Activated CD4-positive, alpha-beta T cell treated with anti-CD3 and anti-CD28 coated beads, Interleukin-2, amount 50 U/mL, for 4 hours (primary cell): ENCODE data around the gene TNS4.
A peak's percentile ranks its signal among the peaks of the same experiment; 100 is the strongest.

Source experiments
- DNase-seq, 2 experiments: peaks; one replicate each; pipeline ENCODE4 v3.0.0-alpha.2; 2020

TNS4 gene

GRCh38 chr17:40453881-40454612, 47.4 kb downstream of the TNS4 start:
- no peak for DNase-seq

- no peak for DNase-seq
Observed at GRCh38 chr17:40452921-40453378, 48.5 kb downstream of the TNS4 start.

GRCh38 chr17:40452216-40452787, 49.1 kb downstream of the TNS4 start:
- no peak for DNase-seq

- DNase-seq = no peak
Observed at GRCh38 chr17:40451420-40451819, 50.0 kb downstream of the TNS4 start.

GRCh38 chr17:40450175-40450574, 51.2 kb downstream of the TNS4 start:
- DNase-seq = peak; percentile 26 to 40

GRCh38 chr17:40448639-40449261, 52.7 kb downstream of the TNS4 start:
- no peak for DNase-seq

GRCh38 chr17:40448213-40448638, 53.2 kb downstream of the TNS4 start:
- no peak for DNase-seq

- no peak for DNase-seq
Observed at GRCh38 chr17:40447806-40448205, 53.6 kb downstream of the TNS4 start.

- DNase-seq = no peak
Observed at GRCh38 chr17:40447148-40447644, 54.2 kb downstream of the TNS4 start.

GRCh38 chr17:40445751-40446468, 55.5 kb downstream of the TNS4 start:
- no peak for DNase-seq

GRCh38 chr17:40443988-40444899, 57.2 kb downstream of the TNS4 start:
- DNase-seq = no peak

GRCh38 chr17:40443196-40443987, 58.0 kb downstream of the TNS4 start, which contains the start of gene IGFBP4:
TSS of gene IGFBP4 (plus strand) at chr17:40443450. CDS start at chr17:40443736, 286 bp downstream.
- DNase-seq = peak; percentile 54 to 57

GRCh38 chr17:40442392-40443195, 58.8 kb downstream of the TNS4 start:
- DNase-seq = no peak

- DNase-seq = no peak
Observed at GRCh38 chr17:40440166-40440565, 61.3 kb downstream of the TNS4 start.

GRCh38 chr17:40437095-40437732, 64.2 kb downstream of the TNS4 start:
- DNase-seq = no peak

- no peak for DNase-seq
Observed at GRCh38 chr17:40436636-40437035, 64.8 kb downstream of the TNS4 start.

- no peak for DNase-seq
Observed at GRCh38 chr17:40433551-40434415, 67.6 kb downstream of the TNS4 start.

GRCh38 chr17:40432864-40433528, 68.4 kb downstream of the TNS4 start:
- DNase-seq = no peak
